ENCODE results near the gene SSRP1. TPM values are rescaled to one million over a fixed set of nuclear protein-coding genes. Genes with fewer than 3 reads are reported as not detected.
"Not testable (repeated sequence)": the region's sequence is repeated elsewhere in the genome, so short reads cannot be mapped to it uniquely, and the experiment has no call there.

SSRP1 gene
- total and polyA plus RNA-seq, 3 experiments from 2014 or later = 44.5 to 314 (median 308) TPM

GRCh38 chr11:57283231-57283990 is 52.3 kb downstream of the SSRP1 start:
- Histone ChIP-seq H3K4me1 (ENCODE audit: insufficient read depth, low read length) (no peaks in the 10 kb centered on the region), H3K4me3 (ENCODE audit: low read length) (no peak overlapping the region), H3K9me3 (ENCODE audit: low read length) (no peaks in the 10 kb centered on the region), H3K27me3 (ENCODE audit: insufficient read depth, low read length, poor library complexity, severe bottlenecking) (no peaks in the 10 kb centered on the region), H3K27ac (ENCODE audit: low read depth, low read length) (no peak overlapping the region), H3K36me3 (ENCODE audit: insufficient read depth, low read length) (no peaks in the 10 kb centered on the region)
- ChIA-PET POLR2A (no interaction called here), CTCF (no interaction called here)
- no peaks in the 10 kb centered on the region for H3K4me1 Mint-ChIP-seq
- peaks cover 0 to 6% (median 0%) of the 10 kb centered on the region in 5 donors for H3K9me3 Mint-ChIP-seq
- no peaks in the 10 kb centered on the region for H3K36me3 Mint-ChIP-seq
- H3K4me3 Mint-ChIP-seq = no peak overlapping the region
- DNase-seq = no peak
- no peak overlapping the region for H3K27ac Mint-ChIP-seq
- H3K27me3 Mint-ChIP-seq = peaks cover 11 to 20% of the 10 kb centered on the region in 2 donors

- H3K27ac ChIP-seq (ENCODE audit: low read depth, low read length); H3K36me3 ChIP-seq (ENCODE audit: insufficient read depth, low read length); H3K4me1 Mint-ChIP-seq; CTCF ChIA-PET; H3K4me1 ChIP-seq (ENCODE audit: insufficient read depth, low read length); H3K4me3 Mint-ChIP-seq; H3K36me3 Mint-ChIP-seq; POLR2A ChIA-PET; H3K27me3 ChIP-seq (ENCODE audit: insufficient read depth, low read length, poor library complexity, severe bottlenecking); H3K9me3 Mint-ChIP-seq; H3K27ac Mint-ChIP-seq; H3K4me3 ChIP-seq (ENCODE audit: low read length); H3K9me3 ChIP-seq (ENCODE audit: low read length); DNase-seq: not testable (repeated sequence)
- H3K27me3 Mint-ChIP-seq = peaks cover 7 to 25% of the 10 kb centered on the region in 2 donors
These were observed 54.1 kb downstream of the SSRP1 start for GRCh38 chr11:57281546-57281945.

- peaks cover 6 to 31% of the 10 kb centered on the region in 2 donors for H3K27me3 Mint-ChIP-seq
- no peaks in the 10 kb centered on the region for H3K36me3 Mint-ChIP-seq
- no peak for DNase-seq
- H3K27ac ChIP-seq (ENCODE audit: low read depth, low read length) = no peak overlapping the region
- peaks cover 0 to 6% (median 3%) of the 10 kb centered on the region in 5 donors for H3K9me3 Mint-ChIP-seq
- no peaks in the 10 kb centered on the region for H3K36me3 ChIP-seq (ENCODE audit: insufficient read depth, low read length)
- ChIA-PET CTCF (no interaction called here), POLR2A (no interaction called here)
- H3K27me3 ChIP-seq (ENCODE audit: insufficient read depth, low read length, poor library complexity, severe bottlenecking) = no peaks in the 10 kb centered on the region
- H3K9me3 ChIP-seq (ENCODE audit: low read length) = no peaks in the 10 kb centered on the region
- H3K4me3 ChIP-seq (ENCODE audit: low read length) = no peak overlapping the region
- no peak overlapping the region for H3K4me3 Mint-ChIP-seq
- no peaks in the 10 kb centered on the region for H3K4me1 ChIP-seq (ENCODE audit: insufficient read depth, low read length)
- H3K4me1 Mint-ChIP-seq = peaks cover 4% of the 10 kb centered on the region in 3 donors
- no peak overlapping the region for H3K27ac Mint-ChIP-seq
These were observed 56.6 kb downstream of the SSRP1 start for GRCh38 chr11:57279116-57279515.

GRCh38 chr11:57278721-57279095 is 57.0 kb downstream of the SSRP1 start:
- DNase-seq = no peak
- Mint-ChIP-seq H3K4me3 (no peak overlapping the region), H3K27me3 (peaks cover 8 to 33% of the 10 kb centered on the region in 2 donors), H3K27ac (no peak overlapping the region), H3K9me3 (peaks cover 0 to 6% (median 3%) of the 10 kb centered on the region in 5 donors), H3K4me1 (peaks cover 4% of the 10 kb centered on the region in 3 donors), H3K36me3 (no peaks in the 10 kb centered on the region)
- POLR2A ChIA-PET = no interaction called here
- Histone ChIP-seq H3K9me3 (ENCODE audit: low read length) (no peaks in the 10 kb centered on the region), H3K36me3 (ENCODE audit: insufficient read depth, low read length) (no peaks in the 10 kb centered on the region), H3K4me3 (ENCODE audit: low read length) (no peak overlapping the region), H3K4me1 (ENCODE audit: insufficient read depth, low read length) (no peaks in the 10 kb centered on the region), H3K27ac (ENCODE audit: low read depth, low read length) (no peak overlapping the region), H3K27me3 (ENCODE audit: insufficient read depth, low read length, poor library complexity, severe bottlenecking) (no peaks in the 10 kb centered on the region)
- CTCF ChIA-PET = no interaction called here

- no peaks in the 10 kb centered on the region for H3K9me3 ChIP-seq (ENCODE audit: low read length)
- H3K27ac ChIP-seq (ENCODE audit: low read depth, low read length) = no peak overlapping the region
- H3K9me3 Mint-ChIP-seq = peaks cover 5 to 9% (median 7%) of the 10 kb centered on the region in 5 donors
- ChIA-PET POLR2A (no interaction called here), CTCF (interaction anchor here (0.9 kb wide), 1 partner anchor 11 kb away, joined by 3 read pairs; no protein-coding TSS in a partner anchor)
- H3K36me3 Mint-ChIP-seq = peaks cover 0 to 3% (median 0%) of the 10 kb centered on the region in 3 donors
- no peak for DNase-seq
- no peak overlapping the region for H3K4me3 Mint-ChIP-seq
- peak overlapping the region in 2 of 8 donors; percentile 45 to 51 for H3K27ac Mint-ChIP-seq
- no peaks in the 10 kb centered on the region for H3K36me3 ChIP-seq (ENCODE audit: insufficient read depth, low read length)
- peaks cover 11 to 36% of the 10 kb centered on the region in 2 donors for H3K27me3 Mint-ChIP-seq
- peaks cover 4% of the 10 kb centered on the region in 3 donors for H3K4me1 Mint-ChIP-seq
- H3K4me3 ChIP-seq (ENCODE audit: low read length) = no peak overlapping the region
- H3K27me3 ChIP-seq (ENCODE audit: insufficient read depth, low read length, poor library complexity, severe bottlenecking) = no peaks in the 10 kb centered on the region
- no peaks in the 10 kb centered on the region for H3K4me1 ChIP-seq (ENCODE audit: insufficient read depth, low read length)
These were observed 57.6 kb downstream of the SSRP1 start for GRCh38 chr11:57277845-57278720.

GRCh38 chr11:57276971-57277675 is 58.6 kb downstream of the SSRP1 start:
- no peak overlapping the region for H3K4me3 ChIP-seq (ENCODE audit: low read length)
- no peaks in the 10 kb centered on the region for H3K9me3 ChIP-seq (ENCODE audit: low read length)
- peaks cover 6 to 8% (median 7%) of the 10 kb centered on the region in 5 donors for H3K9me3 Mint-ChIP-seq
- H3K36me3 ChIP-seq (ENCODE audit: insufficient read depth, low read length) = no peaks in the 10 kb centered on the region
- H3K4me1 ChIP-seq (ENCODE audit: insufficient read depth, low read length) = no peaks in the 10 kb centered on the region
- no peak for DNase-seq
- peaks cover 4% of the 10 kb centered on the region in 3 donors for H3K4me1 Mint-ChIP-seq
- peaks cover 0 to 4% (median 0%) of the 10 kb centered on the region in 3 donors for H3K36me3 Mint-ChIP-seq
- no peak overlapping the region for H3K27ac ChIP-seq (ENCODE audit: low read depth, low read length)
- CTCF ChIA-PET = interaction anchor here (0.9 kb wide), 1 partner anchor 12 kb away, joined by 3 read pairs; no protein-coding TSS in a partner anchor
- no peak overlapping the region for H3K4me3 Mint-ChIP-seq
- POLR2A ChIA-PET = no interaction called here
- H3K27ac Mint-ChIP-seq = no peak overlapping the region
- no peaks in the 10 kb centered on the region for H3K27me3 ChIP-seq (ENCODE audit: insufficient read depth, low read length, poor library complexity, severe bottlenecking)
- H3K27me3 Mint-ChIP-seq = peaks cover 12 to 40% of the 10 kb centered on the region in 2 donors

GRCh38 chr11:57276169-57276970 is 59.3 kb downstream of the SSRP1 start:
- Histone ChIP-seq H3K27ac (ENCODE audit: low read depth, low read length) (no peak overlapping the region), H3K4me1 (ENCODE audit: insufficient read depth, low read length) (no peaks in the 10 kb centered on the region), H3K4me3 (ENCODE audit: low read length) (no peak overlapping the region), H3K9me3 (ENCODE audit: low read length) (no peaks in the 10 kb centered on the region), H3K27me3 (ENCODE audit: insufficient read depth, low read length, poor library complexity, severe bottlenecking) (no peaks in the 10 kb centered on the region), H3K36me3 (ENCODE audit: insufficient read depth, low read length) (no peaks in the 10 kb centered on the region)
- H3K4me1 Mint-ChIP-seq = peaks cover 4% of the 10 kb centered on the region in 3 donors
- H3K9me3 Mint-ChIP-seq = peaks cover 3 to 11% (median 7%) of the 10 kb centered on the region in 5 donors
- no peak overlapping the region for H3K4me3 Mint-ChIP-seq
- ChIA-PET POLR2A (no interaction called here), CTCF (no interaction called here)
- H3K27me3 Mint-ChIP-seq = peaks cover 12 to 47% of the 10 kb centered on the region in 2 donors
- DNase-seq = no peak
- H3K27ac Mint-ChIP-seq = no peak overlapping the region
- H3K36me3 Mint-ChIP-seq = peaks cover 0 to 4% (median 0%) of the 10 kb centered on the region in 3 donors
